Right ventricle myocardium inferior (tissue), 1 donor: ENCODE measurements around the gene HOATZ. TPM values are rescaled to one million over a fixed set of nuclear protein-coding genes. Genes with fewer than 3 reads are reported as not detected.

Source experiments
- ATAC-seq: fragments of 200-7000 bp; cut with Tn5 transposase; one replicate; pipeline ENCODE4 v1.9.1; 2020; ENCODE audit warnings: mild to moderate bottlenecking, moderate library complexity
- DNase-seq: peaks from one replicate; pipeline ENCODE4 v3.0.0; 2021; ENCODE audit errors: missing footprints
- intact Hi-C: fragments of 100-400 bp; cut with DNase I; formaldehyde crosslinking; loops from one replicate; pipeline ENCODE4 v1.11.0; 2022
- total RNA-seq: library from RNA; stranded (reverse); fragmentation: NEBNext Ultra II Directional; extraction: Animal tissue kit (Norgen Biotek cat#: 25700); gene quantifications from one replicate; pipeline ENCODE4 v1.2.1, GENCODE V29; 2021
- donor health status: DM: no; HTN: yes; CAD: no; lungs with severe emphysema.

HOATZ gene
- total RNA-seq, 1 donor from 2014 or later, result not detected

DNA sequence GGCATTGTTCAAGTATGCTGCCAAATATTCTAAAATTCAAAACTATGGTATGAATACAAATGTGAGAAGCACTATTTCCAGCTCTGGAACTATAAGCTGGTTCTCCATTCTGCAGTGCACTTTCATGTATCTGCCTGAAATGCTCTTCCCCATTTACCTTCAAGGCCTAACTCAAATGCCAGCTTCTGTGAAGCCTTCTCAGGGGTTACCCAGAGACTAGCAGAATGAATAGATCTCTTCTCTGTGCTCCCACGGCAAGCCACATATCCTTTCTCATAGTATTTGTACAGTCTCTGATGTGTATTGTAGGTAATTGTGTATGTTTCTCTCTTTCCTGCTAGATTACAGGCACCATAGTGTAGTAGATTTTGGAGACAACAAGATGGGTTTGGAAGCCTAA, 4.1 kb downstream of the HOATZ start:
- DNase-seq, result no peak
- no peak for ATAC-seq
- intact Hi-C loops, result no loop called here

DNA sequence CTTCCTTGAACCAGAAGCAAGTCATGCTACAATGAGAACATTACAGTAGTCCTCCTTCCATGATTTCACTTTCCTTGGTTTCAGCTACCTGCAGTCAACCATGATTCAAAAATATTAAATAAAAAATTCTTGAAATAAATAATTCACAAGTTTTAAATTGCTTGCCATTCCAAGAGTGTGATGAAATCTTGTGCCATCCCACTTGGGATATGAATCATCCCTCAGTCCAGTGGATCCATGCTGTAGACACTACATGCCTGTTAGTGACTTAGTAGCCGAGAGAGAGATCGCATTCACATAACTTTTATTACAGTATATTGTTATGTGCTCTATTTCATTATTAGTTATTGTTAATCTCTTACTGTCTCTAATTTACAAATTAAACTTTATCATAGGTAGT, 6.0 kb downstream of the HOATZ start:
- DNase-seq (no peak), ATAC-seq (no peak)
- intact Hi-C loops, result no loop called here

GRCh38 chr11:111521135-111521534, 6.6 kb downstream of the HOATZ start:
- no peak for ATAC-seq
- no peak for DNase-seq
- intact Hi-C loops, result no loop called here

- ATAC-seq (no peak), DNase-seq (no peak)
- intact Hi-C loops, result no loop called here
Measured at GRCh38 chr11:111522426-111522825, 7.8 kb downstream of the HOATZ start.

DNA sequence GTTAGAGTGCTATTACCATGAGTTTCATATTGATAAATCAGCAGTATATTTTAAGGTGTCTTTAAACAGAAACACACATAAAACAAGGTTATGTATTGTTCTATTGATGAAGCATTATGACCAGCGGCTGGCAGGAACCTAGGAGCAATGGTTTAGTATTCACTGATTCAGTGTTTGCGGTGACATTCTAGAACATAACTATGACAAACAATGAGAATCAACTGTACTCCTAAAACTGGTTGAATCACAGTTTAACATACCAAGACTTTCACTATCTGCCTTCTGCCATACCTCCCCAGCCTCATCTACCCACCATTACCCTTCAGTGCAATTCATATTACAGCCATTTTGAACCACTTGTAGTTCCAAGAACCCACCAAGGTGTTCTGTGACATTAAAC, 8.8 kb downstream of the HOATZ start:
- no peak for ATAC-seq
- intact Hi-C loops, result no loop called here
- no peak for DNase-seq

GRCh38 chr11:111524056-111524455, 9.5 kb downstream of the HOATZ start:
- DNase-seq (no peak), ATAC-seq (no peak)
- intact Hi-C loops, result no loop called here

GRCh38 chr11:111525456-111525855, 10.9 kb downstream of the HOATZ start:
- intact Hi-C loops, result no loop called here
- ATAC-seq, result no peak
- no peak for DNase-seq

DNA sequence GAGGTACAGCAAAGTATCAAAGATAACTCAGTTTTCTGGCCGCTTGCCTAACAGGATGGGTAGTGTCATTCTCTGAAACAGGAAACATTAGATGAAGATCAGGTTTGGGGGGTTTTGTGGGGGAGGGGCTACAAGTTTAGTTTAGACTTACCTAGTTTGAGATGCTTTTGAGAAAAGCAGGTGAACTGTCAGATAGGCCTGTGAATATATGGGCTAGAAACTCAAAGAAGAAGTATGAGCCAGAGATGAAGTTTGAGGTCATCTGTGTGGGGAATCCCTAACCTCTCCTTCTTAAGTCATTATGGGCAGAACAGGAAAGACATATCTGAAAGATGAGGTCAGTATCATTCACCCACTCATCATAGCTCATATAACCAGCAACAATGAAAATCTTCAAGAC, 11.9 kb downstream of the HOATZ start:
- DNase-seq (no peak), ATAC-seq (no peak)
- intact Hi-C loops, result no loop called here

DNA sequence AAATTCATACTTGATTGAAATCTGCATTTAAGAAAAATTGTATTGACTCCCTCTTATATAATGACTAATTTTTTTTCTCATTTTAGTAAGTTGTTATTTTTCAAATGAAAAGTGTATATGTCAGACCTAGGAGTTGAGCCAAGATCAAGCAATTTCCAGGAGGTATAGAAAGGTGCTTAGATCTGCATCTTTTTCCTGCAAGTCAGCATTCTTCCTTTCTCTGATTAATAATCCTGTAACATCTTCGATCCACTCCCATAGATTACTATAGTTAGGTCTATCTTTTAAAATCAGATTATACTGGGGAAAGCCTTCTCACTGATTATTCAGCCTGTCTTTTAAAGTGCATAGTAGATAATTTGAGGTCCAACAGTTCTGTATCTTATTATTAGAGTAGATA, 12.7 kb downstream of the HOATZ start:
- DNase-seq, result no peak
- ATAC-seq, result no peak
- intact Hi-C loops, result no loop called here

GRCh38 chr11:111528557-111528956, 14.0 kb downstream of the HOATZ start:
- ATAC-seq (no peak), DNase-seq (no peak)
- intact Hi-C loops, result no loop called here

DNA sequence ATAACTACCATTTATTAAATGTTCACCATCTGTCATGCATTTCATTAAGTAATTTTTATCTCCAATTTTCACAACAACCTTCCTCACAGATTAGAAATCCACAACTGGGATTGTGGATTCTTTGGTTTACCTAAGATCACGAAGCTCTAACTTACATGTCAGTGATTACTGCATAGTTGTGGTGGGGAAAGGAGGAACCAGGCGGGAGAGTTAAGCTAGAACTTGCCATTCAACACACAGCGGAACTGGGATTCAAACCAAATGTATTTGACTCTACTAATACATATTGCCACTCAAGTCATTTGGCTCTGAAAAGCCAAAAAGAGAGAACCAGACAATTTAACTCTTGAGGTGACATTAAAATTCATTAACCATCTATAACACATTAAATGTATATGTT, 15.5 kb downstream of the HOATZ start:
- ATAC-seq (no peak), DNase-seq (no peak)
- intact Hi-C loops, result no loop called here

DNA sequence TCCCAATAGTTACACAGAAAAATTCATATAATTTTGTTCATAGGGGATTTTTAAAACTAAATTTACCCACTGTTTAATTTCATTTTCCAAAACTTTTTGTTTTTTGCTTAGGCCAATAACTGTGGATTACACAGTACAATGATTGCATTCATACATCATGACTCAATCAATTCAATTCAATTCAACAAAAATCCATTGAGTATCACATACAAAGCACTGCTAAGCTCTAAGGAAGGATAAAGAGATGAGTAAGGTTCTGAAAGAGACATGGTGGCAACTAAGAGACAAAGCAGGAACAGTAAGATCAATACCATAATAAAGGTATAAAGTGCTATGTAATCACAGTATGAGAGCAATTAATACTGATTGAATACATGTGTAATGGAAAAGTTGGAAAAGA, 16.6 kb downstream of the HOATZ start:
- DNase-seq, result no peak
- intact Hi-C loops, result no loop called here
- no peak for ATAC-seq

- intact Hi-C loops, result no loop called here
- ATAC-seq (no peak), DNase-seq (no peak)
Measured at GRCh38 chr11:111531687-111532364, 17.2 kb downstream of the HOATZ start.

DNA sequence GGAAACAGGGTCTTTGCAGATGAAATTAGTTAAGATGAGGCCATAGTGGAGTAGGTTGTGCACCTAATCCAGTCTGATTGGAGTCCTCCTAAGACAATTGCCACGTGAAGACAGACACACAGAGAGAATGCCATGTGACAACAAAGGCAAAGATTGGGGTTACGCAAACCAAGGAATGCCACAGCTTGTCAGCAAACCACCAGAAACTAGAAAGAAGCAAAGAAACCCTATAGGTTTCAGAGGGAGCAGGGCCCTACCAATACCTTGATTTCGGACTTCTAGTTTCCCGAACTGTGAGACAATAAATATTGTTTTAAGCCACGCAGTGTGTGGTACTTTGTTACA, 17.8 kb downstream of the HOATZ start:
- intact Hi-C loops, result no loop called here
- DNase-seq, result no peak
- no peak for ATAC-seq

DNA sequence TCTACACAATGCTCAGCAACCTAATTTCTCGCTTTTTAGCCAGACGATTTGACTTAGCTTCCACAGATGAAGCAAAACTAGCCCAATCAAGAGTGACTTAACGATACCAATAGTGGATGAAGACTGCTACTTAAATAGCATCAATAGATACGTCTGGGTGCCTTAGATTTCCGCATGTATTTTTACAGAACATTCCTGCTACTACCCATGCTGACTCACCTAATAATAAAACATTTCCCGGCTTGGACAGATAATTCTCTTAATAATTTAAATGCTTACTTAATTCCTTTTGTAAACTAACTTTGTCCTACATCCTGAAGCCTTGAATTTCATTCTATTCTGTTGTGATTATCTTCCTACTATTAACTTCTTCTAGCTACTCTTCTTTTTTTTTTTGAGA, 20.7 kb downstream of the HOATZ start:
- intact Hi-C loops, result no loop called here
- DNase-seq (no peak), ATAC-seq (no peak)

DNA sequence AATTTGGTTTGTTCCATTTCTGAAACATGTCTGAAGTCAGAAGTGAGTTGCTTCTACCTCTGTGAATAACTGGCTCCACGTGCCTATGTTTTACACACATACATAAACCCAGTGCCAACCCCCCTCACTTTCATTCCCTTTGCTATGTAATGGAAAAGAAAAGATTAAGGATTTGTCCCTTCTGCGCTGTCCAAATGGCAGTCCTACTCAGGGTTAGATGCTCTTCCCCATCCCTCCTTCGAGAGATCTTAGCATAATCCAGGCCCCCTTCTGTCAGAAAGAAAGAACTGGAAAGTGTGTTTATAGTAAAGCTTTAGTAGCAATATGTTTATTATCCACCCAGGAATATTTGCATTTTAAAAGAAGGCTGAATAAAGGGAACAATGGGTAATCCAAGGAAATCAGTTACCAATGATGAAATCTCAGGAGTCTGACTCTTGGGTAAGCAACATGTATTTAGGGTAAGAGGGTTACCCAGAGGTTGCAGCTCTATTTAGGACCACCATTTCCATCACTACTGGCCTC, 22.8 kb downstream of the HOATZ start:
- ATAC-seq, result no peak
- no peak for DNase-seq
- intact Hi-C loops, result no loop called here

- ATAC-seq (no peak), DNase-seq (no peak)
- intact Hi-C loops, result no loop called here
Measured at GRCh38 chr11:111538407-111539114, 24.0 kb downstream of the HOATZ start.

DNA sequence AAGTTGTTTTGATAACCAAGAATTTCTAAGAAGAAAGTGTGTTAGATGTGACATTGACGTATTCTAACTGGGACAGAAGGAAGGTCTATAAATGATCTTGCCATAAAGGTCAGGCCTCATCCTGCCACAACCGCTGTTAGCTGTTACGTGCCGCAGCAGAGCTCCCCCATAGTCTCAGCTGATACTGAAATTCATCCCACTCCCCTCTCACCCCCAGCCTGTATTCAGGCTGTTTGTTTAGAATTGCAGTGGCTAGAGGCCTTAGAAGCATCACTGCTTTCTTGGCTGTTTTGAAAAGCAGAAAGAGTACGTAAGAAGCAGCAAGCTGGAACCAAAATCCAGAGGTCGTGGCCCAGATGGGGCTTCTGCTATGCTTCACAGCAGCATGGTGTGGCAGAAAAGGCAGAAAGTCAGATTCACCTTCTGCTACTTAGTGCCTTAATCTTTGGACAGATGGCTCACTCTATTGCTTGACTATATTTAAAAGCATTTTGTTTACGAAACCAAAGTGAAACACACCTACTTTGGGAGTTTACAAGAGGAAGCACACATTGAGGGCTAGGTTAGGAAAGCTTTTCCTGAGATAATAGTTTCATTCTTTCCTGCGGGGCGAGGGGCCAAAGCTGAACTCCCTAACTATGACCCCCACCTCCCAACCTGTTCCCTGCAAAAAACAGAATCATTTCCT, 25.0 kb downstream of the HOATZ start:
- ATAC-seq, result no peak
- DNase-seq, result no peak
- intact Hi-C loops, result loop anchor here (10.0 kb wide), 1 partner anchor 255 kb away; no protein-coding TSS in a partner anchor

DNA sequence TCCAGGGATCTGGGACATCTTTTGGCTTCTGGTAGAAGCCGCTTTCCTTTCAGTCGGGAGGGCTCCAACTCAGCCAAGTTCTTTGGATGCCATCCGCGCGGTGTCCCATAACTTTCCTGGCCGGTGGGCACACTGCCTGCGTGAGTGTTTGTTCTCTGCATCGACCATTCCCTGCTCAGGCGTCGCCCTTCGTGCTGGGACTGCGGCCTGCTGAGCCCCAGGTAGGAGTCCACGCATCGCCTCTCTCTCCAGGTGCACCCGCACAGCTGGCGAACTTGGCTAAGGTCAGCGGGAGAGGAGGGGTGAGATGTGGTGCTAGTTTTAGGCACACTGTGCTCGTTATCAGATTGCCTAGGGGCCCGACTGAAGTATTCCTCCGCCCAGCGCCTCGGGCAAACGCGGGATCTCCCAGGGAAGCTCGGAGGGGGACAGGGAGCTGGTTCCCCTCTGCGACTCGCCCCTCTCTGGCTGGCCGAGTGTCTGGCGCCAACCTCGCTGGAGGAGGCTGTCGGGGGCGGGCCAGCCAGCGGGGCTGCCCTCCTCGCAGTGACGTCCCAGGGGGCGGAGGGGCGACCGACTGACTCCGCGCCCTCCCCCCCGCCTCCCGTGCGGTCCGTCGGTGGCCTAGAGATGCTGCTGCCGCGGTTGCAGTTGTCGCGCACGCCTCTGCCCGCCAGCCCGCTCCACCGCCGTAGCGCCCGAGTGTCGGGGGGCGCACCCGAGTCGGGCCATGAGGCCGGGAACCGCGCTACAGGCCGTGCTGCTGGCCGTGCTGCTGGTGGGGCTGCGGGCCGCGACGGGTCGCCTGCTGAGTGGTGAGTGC, 25.7 kb downstream of the HOATZ start, which contains the start of gene LAYN:
TSS of gene LAYN (plus strand) at position 607 of the 823 bp plus-strand sequence. CDS start at position 731, 124 bp downstream.
- ATAC-seq, result peak; percentile 47
- intact Hi-C loops, result loop anchor here (10.0 kb wide), 1 partner anchor 256 kb away; no protein-coding TSS in a partner anchor
- peak; percentile 68 for DNase-seq
